Activated CD4-positive, alpha-beta T cell treated with anti-CD3 and anti-CD28 coated beads, Interleukin-2, amount 50 U/mL, for 16 hours (primary cell): Measurements from ENCODE around the gene NR4A1.

ENCODE experiments used
- DNase-seq: peaks from one replicate; pipeline ENCODE4 v3.0.0-alpha.2; 2020

Gene NR4A1

DNA sequence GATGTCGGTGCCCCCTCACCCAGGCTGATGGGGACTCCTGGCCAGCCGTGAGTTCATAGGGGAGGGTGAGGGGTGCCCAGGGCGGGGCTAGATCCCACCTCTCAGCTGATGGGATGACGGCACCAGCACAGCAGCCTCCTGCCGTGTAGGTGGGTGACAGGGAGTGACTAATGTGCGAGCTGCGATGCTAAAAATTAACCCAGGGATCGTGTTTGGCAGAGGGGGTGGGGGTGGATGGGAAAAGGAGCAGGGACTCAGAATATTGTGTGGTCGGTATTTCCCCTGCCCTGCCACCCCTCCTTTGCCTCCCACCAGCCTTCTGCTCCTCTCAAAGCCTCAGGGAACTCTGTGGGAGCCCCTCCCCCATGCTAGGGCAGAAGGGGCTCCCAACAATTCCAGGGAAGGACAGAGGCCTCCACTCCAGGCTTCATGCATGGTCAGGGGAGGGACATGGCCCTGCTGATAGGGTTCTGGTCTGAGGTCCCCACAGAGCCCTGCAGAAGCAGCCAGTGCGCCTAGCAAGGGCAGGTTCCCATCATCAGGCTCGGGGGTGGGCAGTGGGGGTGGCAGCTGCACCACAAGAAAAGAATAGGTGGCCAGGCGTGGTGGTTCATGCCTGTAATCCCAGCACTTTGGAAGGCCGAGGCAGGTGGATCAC is 32.0 kb upstream of the NR4A1 start:
- no peak for DNase-seq

DNA sequence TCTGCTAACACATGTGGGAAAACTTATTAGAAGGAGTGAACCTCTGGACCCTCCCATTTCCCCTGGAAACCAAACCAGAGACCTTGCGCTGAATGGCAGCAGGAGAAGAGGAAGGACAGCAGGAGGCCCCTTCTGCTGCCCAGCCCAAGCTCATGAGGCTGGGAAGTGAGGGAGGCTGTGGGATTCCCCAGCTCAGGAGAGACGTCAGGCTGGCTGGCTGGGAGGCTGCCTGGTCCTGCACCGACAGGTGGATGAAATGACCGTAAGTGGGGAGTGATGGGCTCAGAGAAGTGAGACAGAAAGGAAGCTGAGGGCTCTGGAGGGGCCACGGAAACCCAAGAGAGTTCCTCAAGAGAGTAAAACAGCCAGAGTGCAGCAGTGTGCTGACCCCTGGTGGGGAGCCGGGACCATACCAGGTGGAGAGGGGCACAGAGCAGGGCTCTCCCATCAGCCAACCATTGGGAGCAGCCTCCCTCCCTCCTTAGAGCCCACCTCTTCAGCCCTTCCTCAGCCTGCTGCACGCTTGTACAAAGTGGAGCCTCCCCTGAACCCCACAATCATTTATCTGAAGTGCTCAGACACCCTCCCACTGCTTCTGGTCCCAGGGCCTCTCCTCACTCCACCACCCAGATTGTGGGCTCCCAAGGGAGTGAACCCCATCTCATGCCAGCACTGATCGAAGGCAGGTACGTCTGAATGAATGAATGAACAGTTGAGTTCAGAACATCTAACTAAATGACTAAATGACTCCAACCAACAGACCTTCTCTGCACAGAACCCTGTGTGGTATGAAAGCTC is 30.5 kb upstream of the NR4A1 start:
- peak; percentile 50 for DNase-seq

GRCh38 chr12:52022841-52023181 is 28.4 kb upstream of the NR4A1 start:
- DNase-seq: no peak

- peak; percentile 91 for DNase-seq
Measured at GRCh38 chr12:52023182-52023975, 27.9 kb upstream of the NR4A1 start.

GRCh38 chr12:52023976-52024688 is 27.1 kb upstream of the NR4A1 start:
- no peak for DNase-seq

DNA sequence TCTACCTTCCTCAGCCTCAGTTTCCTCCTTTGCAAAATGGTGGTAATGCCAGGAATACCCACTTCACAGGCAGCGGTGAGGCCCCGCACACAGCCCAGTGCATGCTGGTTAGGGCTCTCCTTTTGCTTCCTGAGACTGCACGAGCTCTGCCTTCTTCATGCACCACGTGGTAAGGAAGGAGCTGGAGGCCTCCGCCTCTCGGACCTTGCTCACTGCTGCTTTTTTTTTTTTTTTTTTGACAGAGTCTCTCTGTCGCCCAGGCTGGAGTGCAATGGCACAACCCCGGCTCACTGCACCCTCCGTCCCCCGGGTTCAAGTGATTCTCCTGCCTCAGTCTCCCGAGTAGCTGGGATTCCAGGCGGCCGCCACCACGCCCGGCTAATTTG is 26.4 kb upstream of the NR4A1 start:
- peak; percentile 84 for DNase-seq

DNA sequence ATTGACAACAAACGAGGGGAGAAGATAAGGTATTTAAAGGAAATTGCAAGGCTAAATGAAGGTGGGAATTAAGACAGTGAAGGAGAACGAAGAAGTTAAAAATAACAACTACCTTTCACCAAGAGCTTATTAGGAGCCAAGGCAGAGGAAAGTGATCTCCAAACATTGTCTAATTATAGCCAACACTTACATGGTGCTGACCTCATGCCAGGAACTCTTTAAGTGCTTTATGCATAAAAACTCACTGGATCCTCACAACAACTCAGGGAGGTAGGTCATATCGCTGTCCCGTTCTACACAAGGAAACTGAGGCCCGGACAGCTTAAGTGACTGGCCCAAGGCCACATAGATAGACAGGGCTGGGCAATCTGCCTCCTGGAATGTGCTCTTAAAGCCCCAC is 25.0 kb upstream of the NR4A1 start:
- DNase-seq: no peak

DNA sequence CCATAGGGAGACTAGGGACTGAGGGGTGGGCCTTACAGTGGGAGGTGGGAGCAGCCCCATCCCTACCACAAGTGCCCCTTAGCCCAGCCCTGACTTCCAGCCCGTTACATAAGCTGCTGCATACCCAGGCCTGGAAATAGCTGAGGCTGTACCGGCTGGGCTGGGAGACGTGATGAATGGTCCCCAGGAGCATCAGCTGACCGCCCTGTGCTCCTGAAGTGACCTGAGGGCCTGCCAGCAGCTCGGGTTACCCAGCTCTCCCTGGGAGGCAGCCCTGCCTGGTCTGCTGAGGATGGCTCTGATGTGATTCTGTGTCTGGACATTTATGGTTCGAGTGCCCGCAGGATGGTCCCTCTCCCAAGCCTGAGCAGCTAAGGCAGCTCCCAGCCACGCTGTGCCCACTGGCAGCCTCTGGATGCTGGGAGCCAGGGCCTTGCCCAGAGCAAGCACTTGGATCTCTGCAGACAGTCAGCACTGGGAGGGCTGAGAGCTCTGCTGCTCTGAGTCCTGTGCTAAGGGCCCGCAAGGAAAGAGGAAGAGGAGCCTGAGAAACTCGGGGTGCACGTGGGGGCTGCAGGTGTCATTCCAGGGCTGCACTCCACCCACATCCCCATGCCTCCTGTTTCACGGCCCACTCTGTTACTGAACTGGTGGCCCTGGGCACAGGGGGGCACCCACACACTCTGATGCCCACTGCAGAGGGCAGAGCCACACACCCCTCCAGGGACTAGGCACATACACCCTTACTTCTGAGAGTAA is 24.0 kb upstream of the NR4A1 start:
- DNase-seq: no peak

DNA sequence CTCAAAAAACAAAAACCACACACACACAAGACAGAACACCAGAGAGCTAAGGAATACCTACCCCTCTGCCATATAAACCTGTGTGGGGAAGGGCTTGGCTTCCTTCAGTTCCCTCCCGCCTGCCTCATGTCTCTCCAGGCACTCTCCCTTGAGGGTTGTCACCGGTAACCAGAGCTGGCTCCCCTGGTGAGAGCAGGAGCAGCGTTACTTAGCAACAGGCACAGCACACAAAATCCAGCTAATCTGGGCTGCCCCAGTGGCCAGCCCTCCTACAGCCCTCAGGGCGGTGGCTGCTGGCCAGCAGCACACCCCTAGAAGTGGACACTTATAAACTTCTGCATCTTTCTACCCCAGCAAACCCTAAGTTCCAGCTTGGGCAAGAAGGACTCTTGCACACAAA is 21.6 kb upstream of the NR4A1 start:
- DNase-seq: no peak

DNA sequence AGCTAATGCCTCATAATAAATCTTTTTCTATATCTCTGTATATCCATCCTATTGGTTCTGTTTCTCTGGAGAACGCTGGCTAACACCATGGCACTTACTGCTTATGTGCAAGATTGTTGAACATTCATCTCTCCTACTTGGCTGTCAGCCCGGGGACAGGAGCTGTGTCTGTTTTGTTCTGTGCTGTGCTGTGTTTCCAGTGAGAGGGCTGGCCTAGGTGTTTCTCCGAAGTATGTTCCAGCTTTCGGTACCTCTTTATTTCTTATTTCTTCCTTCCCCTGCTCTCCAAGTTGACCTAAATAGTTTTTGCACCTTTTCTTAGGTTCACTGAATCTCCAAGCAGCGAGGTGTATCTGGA is 18.8 kb upstream of the NR4A1 start:
- no peak for DNase-seq

- peak; percentile 93 for DNase-seq
Measured at GRCh38 chr12:52032804-52033445, 18.3 kb upstream of the NR4A1 start.

DNA sequence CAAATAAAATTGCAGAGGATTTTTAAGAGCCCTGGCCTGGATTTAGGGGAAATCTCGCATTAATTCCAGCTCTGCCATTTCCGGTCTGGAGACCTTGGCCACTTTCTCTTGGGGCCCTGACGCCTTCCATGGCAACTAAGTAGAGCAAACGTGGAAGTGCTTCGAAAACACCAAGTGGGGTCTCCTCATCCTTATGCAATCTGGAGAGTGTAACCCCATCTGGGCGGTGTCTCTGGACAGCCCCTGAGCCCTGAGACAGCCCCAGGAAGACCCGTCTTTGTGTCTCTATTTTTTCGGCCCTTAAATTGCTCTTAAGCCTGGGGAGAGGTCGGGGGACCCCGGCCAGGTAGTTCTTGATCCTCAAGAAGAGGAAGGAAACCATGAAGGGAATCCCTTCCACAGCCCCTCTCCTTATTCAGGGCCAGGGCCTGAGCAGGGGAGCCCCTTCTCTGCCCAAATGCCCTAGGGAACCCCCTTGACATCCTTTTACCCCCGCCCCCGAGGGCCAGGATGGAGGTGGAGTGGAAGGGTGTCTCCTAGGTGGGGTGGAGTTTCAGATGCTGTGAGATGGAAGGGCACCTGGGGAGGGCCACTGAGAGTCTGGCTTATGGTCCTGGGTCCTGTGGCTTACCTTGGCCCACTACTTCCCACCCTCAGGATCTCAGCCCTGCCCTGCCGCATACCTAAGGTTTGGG is 17.6 kb upstream of the NR4A1 start:
- DNase-seq: no peak

GRCh38 chr12:52035190-52035589 is 16.1 kb upstream of the NR4A1 start:
- DNase-seq: no peak

DNA sequence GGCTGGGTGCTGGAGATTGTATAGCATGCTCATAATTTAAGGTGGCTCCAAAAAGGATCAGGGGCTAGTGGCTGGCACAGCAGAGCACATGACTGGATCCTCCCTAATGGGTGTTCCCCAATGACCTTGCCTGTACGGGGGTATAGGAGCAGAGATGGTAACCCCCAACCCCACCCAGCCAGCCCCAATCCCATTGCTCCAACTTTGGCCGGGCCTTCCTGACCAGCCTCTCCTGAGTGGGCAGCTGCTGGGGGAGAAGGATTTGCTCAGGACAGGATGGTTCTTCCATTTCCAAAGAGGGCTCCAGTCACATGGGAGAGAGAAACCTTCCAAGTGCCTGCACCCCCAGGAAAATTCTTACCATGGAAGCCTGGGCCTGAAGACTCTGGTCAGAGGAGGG is 15.3 kb upstream of the NR4A1 start:
- no peak for DNase-seq

DNA sequence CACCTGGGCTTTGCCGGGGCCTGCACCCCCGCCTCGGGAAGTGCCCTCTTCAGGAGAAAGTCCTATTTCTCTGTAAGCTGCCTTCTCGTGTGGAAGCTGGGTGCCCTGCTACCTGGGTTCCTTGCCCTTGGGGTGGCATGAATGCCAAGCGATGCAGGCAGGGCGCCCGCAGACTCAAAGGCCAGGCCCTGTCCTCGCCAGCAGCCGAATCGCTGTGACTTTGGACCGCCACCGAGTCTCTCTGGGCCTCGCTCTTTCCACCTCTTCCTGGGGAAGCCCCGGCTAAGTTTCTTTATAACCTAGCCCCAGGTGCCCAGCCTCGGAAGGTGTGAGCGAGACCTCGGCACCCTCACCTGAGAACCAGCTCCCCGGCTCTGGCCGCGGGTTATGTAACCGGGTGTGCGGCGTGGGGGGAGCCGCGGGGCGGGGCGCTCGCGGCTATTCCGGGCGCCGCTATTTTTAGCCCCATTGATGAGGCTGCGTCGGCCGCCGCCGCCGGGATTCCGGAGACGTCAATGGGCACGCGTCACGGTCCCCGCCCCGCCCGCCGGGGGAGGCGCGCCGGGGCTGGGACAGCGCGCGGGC is 14.6 kb upstream of the NR4A1 start:
- peak; percentile 69 for DNase-seq

DNA sequence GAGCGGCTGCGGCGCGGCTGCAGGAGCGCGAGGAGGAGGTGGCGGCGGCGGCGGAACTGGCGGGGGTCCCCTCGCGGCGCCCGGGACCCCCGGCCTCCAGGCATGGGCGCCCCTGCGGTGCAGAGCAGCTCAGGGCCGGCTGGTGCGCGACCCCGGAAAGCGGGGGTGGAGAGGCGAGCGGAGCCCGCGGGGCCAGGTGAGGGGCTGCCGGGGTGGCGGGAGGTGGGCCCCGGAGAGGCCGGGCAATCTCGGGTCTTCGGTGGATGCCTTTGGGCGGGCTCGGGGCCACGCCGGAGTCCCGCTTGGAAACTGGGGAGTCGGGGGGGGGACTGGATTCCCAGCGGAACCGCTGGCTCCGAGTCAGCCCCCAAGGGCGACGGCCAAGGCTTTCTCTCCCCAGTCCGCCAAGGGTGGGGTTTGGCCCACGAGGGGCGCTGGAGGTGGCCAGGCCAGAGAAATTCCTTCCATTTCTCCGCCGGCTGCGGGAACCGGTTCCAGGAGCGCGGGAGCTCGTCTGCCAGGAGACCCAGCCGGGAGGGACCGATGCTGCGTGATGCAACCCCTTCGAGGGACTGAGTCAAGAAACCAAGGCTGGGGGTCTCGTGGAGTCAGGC is 13.9 kb upstream of the NR4A1 start:
- no peak for DNase-seq

DNA sequence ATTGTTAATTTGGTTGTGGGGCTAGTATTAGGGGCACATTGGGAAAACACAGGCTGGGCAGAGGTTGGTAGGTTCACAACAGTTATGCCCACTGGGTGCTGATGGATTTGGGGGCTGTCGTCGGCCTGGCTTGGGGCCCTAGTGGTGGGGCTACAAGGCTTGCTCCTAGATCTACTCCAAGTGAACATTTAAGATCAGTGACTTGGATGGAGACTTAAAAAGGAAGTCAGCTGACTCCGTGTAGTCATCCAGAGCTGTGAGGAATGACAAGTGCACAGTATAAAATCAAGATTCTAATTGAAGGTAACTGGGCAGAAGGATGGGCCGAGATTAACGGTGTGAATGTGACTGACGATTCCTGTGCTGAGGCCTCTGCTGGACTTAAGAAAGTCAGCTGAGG is 12.8 kb upstream of the NR4A1 start:
- no peak for DNase-seq

DNA sequence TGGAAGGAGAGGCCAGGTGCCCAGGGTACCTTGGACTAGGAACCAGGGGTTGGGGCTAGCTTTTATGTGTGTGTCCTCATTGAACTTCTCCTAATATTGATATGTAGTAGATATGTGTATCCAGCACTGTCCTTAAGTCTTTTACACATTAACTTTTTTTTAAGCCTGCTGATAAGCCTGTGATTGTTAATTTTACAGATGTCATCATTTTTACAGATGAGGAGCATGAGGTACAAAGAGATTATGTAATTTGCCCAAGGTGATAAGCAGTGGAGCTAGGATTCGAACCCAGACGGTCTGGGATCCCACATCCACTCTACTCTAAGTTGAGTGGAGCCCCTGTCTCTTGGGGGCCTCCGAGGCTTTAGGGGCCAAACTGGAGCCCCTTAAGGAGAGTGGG is 10.2 kb upstream of the NR4A1 start:
- no peak for DNase-seq

DNA sequence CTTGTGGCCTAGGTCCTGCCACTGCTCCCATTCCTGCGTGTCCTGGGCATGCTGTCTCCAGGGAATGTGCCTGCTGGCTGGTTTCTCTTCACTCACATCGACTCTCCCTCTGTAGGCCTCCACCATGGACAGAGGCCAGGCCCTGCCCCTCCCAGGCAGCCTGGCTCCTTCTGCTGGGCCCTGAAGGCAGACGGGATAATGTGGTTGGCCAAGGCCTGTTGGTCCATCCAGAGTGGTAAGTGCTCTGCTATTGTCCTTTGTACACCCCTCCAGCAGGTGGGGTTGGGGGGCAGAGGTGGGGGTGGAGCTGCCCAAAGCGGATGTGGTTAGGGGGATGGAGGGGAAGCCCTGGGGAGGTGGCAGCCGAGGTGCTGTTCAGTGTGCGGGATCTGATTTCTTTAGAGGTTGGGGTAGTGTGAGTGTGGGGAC is 9.5 kb upstream of the NR4A1 start:
- no peak for DNase-seq

DNA sequence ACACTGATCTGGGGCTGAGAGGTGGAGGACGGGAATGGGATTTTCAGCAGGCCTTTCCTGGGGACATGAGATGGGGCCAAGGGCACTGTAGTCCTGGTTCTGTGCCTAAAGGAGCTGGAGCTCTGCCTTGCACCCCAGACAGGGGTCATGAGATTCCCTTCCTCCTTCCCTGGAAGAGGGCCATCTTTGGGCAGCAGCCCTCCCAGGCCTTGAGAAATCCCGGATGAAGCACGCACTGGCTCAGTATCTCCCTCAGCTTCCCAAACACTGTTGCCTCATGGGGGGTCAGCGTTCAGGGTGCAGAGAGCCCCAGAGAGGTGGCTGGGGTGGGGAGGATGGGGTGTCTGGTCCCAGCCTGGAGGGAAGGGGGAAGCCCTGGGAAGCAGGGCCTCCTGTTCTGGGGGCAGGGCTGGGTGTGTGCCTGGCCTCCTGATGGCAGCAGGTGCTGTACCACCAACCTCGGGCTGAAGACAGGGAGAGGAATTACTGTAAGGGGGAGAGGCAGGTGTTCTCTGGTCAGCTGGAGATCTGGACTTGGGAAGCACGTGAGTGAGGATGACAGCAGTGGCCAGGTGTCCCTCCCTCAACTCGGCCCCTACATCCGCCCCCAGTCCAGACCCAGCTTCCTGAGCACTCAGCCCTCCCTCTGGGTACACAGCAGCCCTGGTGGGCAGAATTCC is 8.4 kb upstream of the NR4A1 start:
- DNase-seq: no peak
